ENCODE measurements around the gene PLCXD3. TPM values are rescaled to one million over a fixed set of nuclear protein-coding genes. Genes with fewer than 3 reads are reported as not detected.
A peak's percentile ranks its signal among the peaks of the same experiment; 100 is the strongest.

Gene PLCXD3
- total RNA-seq, 1 donor from 2014 or later: 1.1 TPM

DNA sequence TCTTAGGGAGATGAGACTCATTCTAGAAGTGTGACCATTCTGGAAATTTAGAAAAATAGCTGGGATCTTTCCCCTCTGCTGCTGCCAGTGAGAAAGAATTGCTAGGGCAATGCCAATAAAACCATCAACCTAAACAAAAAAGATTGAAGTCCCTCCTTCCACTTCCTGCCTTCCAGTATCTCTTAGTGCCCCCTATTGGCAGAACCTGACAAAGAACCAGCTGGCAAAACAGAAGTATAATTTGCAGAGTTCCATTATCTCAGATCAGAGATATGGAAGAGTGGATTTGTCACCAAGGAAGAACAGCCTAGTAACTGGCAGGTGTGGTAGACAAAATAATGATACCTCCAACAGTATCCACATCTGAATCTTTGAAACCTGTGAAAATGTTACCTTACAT lies 13.8 kb upstream of the PLCXD3 start:
- no peaks in the 10 kb centered on the region for H3K36me3 Mint-ChIP-seq (ENCODE audit: insufficient read depth)
- H3K4me3 Mint-ChIP-seq (ENCODE audit: low read depth): no peak overlapping the region
- TF ChIP-seq, protein P1, sequence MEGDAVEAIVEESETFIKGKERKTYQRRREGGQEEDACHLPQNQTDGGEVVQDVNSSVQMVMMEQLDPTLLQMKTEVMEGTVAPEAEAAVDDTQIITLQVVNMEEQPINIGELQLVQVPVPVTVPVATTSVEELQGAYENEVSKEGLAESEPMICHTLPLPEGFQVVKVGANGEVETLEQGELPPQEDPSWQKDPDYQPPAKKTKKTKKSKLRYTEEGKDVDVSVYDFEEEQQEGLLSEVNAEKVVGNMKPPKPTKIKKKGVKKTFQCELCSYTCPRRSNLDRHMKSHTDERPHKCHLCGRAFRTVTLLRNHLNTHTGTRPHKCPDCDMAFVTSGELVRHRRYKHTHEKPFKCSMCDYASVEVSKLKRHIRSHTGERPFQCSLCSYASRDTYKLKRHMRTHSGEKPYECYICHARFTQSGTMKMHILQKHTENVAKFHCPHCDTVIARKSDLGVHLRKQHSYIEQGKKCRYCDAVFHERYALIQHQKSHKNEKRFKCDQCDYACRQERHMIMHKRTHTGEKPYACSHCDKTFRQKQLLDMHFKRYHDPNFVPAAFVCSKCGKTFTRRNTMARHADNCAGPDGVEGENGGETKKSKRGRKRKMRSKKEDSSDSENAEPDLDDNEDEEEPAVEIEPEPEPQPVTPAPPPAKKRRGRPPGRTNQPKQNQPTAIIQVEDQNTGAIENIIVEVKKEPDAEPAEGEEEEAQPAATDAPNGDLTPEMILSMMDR (IDR thresholded peaks at IDR 0.05; ENCODE audit: unreplicated experiment): peak; percentile 42
- H3K27me3 Mint-ChIP-seq: no peaks in the 10 kb centered on the region
- H3K27ac Mint-ChIP-seq: no peak overlapping the region
- H3K4me1 Mint-ChIP-seq (ENCODE audit: low read depth): peaks cover 11% of the 10 kb centered on the region
- peaks cover 5% of the 10 kb centered on the region for H3K9me3 Mint-ChIP-seq (ENCODE audit: low read depth)
- no peak for DNase-seq (ENCODE audit: low spot score, unreplicated experiment)

GRCh38 chr5:41522193-41522786 lies 11.9 kb upstream of the PLCXD3 start:
- H3K4me3 Mint-ChIP-seq (ENCODE audit: low read depth): no peak overlapping the region

GRCh38 chr5:41519801-41520200 lies 9.4 kb upstream of the PLCXD3 start:
- Mint-ChIP-seq H3K9me3 (ENCODE audit: low read depth) (no peaks in the 10 kb centered on the region), H3K4me3 (ENCODE audit: low read depth) (no peak overlapping the region), H3K36me3 (ENCODE audit: insufficient read depth) (no peaks in the 10 kb centered on the region), H3K4me1 (ENCODE audit: low read depth) (no peaks in the 10 kb centered on the region), H3K27ac (no peak overlapping the region), H3K27me3 (no peaks in the 10 kb centered on the region)
- DNase-seq (ENCODE audit: low spot score, unreplicated experiment): no peak
- TF ChIP-seq, protein P1 (IDR thresholded peaks at IDR 0.05; ENCODE audit: unreplicated experiment): peak; percentile 20

More at GRCh38 chr5:41522193-41522786, 11.9 kb upstream of the PLCXD3 start:
- TF ChIP-seq, protein P1 (IDR thresholded peaks at IDR 0.05; ENCODE audit: unreplicated experiment): no peak
- H3K36me3 Mint-ChIP-seq (ENCODE audit: insufficient read depth): no peaks in the 10 kb centered on the region
- no peak for DNase-seq (ENCODE audit: low spot score, unreplicated experiment)
- peaks cover 11% of the 10 kb centered on the region for H3K4me1 Mint-ChIP-seq (ENCODE audit: low read depth)
- no peaks in the 10 kb centered on the region for H3K9me3 Mint-ChIP-seq (ENCODE audit: low read depth)
- no peak overlapping the region for H3K27ac Mint-ChIP-seq
- H3K27me3 Mint-ChIP-seq: no peaks in the 10 kb centered on the region

GRCh38 chr5:41517909-41518308 lies 7.5 kb upstream of the PLCXD3 start:
- H3K27ac Mint-ChIP-seq: no peak overlapping the region
- no peaks in the 10 kb centered on the region for H3K4me1 Mint-ChIP-seq (ENCODE audit: low read depth)
- no peaks in the 10 kb centered on the region for H3K36me3 Mint-ChIP-seq (ENCODE audit: insufficient read depth)
- TF ChIP-seq, protein P1 (IDR thresholded peaks at IDR 0.05; ENCODE audit: unreplicated experiment): no peak
- H3K9me3 Mint-ChIP-seq (ENCODE audit: low read depth): no peaks in the 10 kb centered on the region
- no peaks in the 10 kb centered on the region for H3K27me3 Mint-ChIP-seq
- no peak overlapping the region for H3K4me3 Mint-ChIP-seq (ENCODE audit: low read depth)
- DNase-seq (ENCODE audit: low spot score, unreplicated experiment): no peak

DNA sequence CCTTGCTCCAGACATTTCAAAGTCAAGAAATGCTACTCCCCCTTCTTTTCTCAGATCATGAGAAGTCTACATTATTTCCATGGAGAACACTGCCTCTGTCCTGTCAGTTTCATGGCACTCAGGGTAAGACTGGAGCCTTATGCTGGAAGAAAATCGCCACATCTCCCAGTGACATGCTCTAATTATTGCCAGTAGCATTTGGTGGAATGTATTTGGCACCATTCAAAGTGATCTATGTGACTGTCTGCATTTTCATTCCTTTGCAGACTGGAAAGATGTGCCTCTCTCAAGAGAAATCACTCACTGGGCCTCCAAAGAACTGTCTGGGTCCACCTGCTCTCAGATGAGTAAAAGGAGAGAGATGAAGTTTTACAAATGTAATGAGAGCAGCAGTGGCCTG lies 840 bp upstream of the PLCXD3 start:
- DNase-seq (ENCODE audit: low spot score, unreplicated experiment): no peak
- Mint-ChIP-seq H3K4me3 (ENCODE audit: low read depth) (peak overlapping the region; percentile 69), H3K27ac (no peak overlapping the region), H3K4me1 (ENCODE audit: low read depth) (peaks cover 12% of the 10 kb centered on the region), H3K9me3 (ENCODE audit: low read depth) (no peaks in the 10 kb centered on the region), H3K27me3 (peaks cover 40% of the 10 kb centered on the region), H3K36me3 (ENCODE audit: insufficient read depth) (no peaks in the 10 kb centered on the region)
- TF ChIP-seq, protein P1 (IDR thresholded peaks at IDR 0.05; ENCODE audit: unreplicated experiment): no peak

Data from progenitor cell of endocrine pancreas (in vitro differentiated cells).